ENCODE results near the gene DDX1. TPM values are rescaled to one million over a fixed set of nuclear protein-coding genes. Genes with fewer than 3 reads are reported as not detected.

Gene DDX1
- total and polyA plus RNA-seq, 9 of the 15 experiments (the other 6 are each of a cell fraction or from before 2014, with no cell fraction given): 116 to 277 (median 232) TPM

GRCh38 chr2:15640261-15640711, 48.6 kb downstream of the DDX1 start (continued):
- TF ChIP-seq ETS2 (tag; IDR thresholded peaks at IDR 0.05; ENCODE audit: borderline replicate concordance, poor library complexity, severe bottlenecking): no peak
- TF ChIP-seq NFIC (IDR thresholded peaks at IDR 0.05): peak; percentile 97
- TF ChIP-seq BRF1 (IDR thresholded peaks at IDR 0.05; ENCODE audit: borderline replicate concordance, extremely low read depth, insufficient read length): no peak
- TF ChIP-seq BCL6 (CRISPR knock-in tag; IDR thresholded peaks at IDR 0.05): no peak
- peak; percentile 85 for TF ChIP-seq JUND (IDR thresholded peaks at IDR 0.05; ENCODE audit: borderline replicate concordance, low read depth, low read length)
- peak; percentile 64; the same call in 1 of the 3 replicates for TF ChIP-seq JUND (tag; IDR thresholded peaks at IDR 0.05; ENCODE audit: borderline replicate concordance, low read depth, low read length)
- no peak for TF ChIP-seq TAF15 (IDR thresholded peaks at IDR 0.05; ENCODE audit: low read depth, low read length)
- TF ChIP-seq VEZF1 (CRISPR knock-in tag; IDR thresholded peaks at IDR 0.05): 0 out of 2 replicates have a peak, but pooled peaks have one; percentile 14
- TF ChIP-seq SIN3B (IDR thresholded peaks at IDR 0.05; ENCODE audit: low read depth): no peak
- no peak for TF ChIP-seq CCAR2 (IDR thresholded peaks at IDR 0.05; ENCODE audit: low read depth, low read length)
- TF ChIP-seq FOXP4 (CRISPR knock-in tag; IDR thresholded peaks at IDR 0.05; ENCODE audit: borderline replicate concordance): no peak
- no peak for TF ChIP-seq REST (IDR thresholded peaks at IDR 0.05; ENCODE audit: borderline replicate concordance)
- TF ChIP-seq REST (CRISPR knock-in tag; IDR thresholded peaks at IDR 0.05; ENCODE audit: low read depth): no peak
- TF ChIP-seq NFE2L1 (tag; IDR thresholded peaks at IDR 0.05; ENCODE audit: borderline replicate concordance, low read depth): no peak
- peak; percentile 81 for TF ChIP-seq ATF3 (IDR thresholded peaks at IDR 0.05)
- TF ChIP-seq ATF3 (CRISPR knock-in tag; conservative IDR thresholded peaks at IDR 0.05): no peak

Measured in K562 (cell line).